ENCODE measurements around the gene PPIF. TPM values are rescaled to one million over a fixed set of nuclear protein-coding genes. Genes with fewer than 3 reads are reported as not detected.

Gene PPIF
- total RNA-seq, 4 donors from 2014 or later, result 34.2 to 141 (median 94.5) TPM

DNA sequence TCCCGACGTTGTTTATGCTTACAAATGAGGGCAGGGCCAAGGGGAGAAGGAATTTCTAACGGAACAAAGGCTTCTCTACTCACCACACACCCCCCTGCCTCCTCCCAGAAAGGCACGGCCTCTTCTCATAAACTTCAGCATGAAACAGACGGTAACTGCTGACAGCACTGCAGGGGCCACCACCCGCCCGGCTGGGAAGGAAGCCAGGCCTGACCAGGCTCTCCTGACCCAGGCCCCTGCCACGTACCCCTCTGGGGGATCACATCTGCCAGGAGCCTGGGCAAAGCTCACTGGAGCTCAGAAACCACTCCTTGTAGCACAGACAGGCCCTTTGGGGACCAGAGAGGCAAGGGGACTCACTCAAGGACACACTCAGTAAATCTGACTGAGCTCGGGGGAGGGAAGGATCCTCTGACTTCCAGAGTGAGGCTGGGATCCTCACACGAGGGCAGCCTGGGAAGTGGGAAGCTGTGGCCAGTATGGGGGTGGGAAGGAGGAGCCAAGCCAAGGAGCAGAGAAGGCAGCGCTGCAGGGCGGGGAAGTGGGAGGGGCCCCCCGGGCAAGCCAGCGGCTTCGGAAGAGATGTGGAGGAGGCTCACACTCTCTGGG lies 52.1 kb downstream of the PPIF start:
- TF ChIP-seq, protein P1, sequence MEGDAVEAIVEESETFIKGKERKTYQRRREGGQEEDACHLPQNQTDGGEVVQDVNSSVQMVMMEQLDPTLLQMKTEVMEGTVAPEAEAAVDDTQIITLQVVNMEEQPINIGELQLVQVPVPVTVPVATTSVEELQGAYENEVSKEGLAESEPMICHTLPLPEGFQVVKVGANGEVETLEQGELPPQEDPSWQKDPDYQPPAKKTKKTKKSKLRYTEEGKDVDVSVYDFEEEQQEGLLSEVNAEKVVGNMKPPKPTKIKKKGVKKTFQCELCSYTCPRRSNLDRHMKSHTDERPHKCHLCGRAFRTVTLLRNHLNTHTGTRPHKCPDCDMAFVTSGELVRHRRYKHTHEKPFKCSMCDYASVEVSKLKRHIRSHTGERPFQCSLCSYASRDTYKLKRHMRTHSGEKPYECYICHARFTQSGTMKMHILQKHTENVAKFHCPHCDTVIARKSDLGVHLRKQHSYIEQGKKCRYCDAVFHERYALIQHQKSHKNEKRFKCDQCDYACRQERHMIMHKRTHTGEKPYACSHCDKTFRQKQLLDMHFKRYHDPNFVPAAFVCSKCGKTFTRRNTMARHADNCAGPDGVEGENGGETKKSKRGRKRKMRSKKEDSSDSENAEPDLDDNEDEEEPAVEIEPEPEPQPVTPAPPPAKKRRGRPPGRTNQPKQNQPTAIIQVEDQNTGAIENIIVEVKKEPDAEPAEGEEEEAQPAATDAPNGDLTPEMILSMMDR (IDR thresholded peaks at IDR 0.05), result no peak
- DNase-seq (ENCODE audit: low spot score), result peak; percentile 64
- ATAC-seq (ENCODE audit: low FRiP score), result peak; percentile 93

DNA sequence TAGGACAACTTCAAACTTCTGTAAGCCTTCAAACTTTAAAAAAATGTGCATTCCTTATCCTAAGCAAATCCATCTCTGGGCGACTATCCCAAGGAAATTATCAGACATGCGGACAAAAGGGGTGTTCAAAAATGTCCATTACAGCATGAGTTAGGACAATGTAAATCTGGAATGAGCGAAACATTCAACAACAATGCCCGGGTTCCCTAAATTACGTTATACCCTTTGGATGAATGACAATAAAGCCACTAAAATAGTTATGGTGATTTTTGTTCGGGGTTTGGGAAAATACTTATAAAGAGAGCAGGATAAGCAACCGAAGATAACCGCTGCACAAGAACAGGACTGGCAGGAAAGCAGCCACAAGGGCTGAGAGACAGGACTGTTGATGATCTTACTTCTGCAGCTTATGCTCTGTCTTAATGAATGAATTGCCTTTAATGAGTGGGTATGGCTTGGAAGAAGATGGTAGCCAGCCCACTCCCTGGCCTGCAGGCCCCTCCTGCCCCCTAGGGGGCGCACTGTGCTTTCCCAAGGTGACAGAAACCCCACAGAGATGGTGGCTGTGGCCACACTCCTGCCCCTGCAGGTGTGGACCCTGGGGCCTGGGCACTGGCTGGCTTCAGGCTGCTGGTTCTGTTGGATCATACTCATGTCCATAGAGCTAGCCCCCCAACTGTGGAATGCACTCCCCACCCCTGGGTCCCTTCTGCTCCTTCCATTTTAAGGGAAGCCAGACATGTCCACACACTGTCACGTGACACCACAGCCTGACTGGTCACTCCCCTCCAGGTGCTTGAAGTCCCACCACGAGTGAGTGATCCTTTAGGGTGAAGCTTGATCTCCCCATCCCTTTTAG lies 53.1 kb downstream of the PPIF start:
- no peak for ATAC-seq (ENCODE audit: low FRiP score)
- TF ChIP-seq, protein P1 (IDR thresholded peaks at IDR 0.05), result no peak

DNA sequence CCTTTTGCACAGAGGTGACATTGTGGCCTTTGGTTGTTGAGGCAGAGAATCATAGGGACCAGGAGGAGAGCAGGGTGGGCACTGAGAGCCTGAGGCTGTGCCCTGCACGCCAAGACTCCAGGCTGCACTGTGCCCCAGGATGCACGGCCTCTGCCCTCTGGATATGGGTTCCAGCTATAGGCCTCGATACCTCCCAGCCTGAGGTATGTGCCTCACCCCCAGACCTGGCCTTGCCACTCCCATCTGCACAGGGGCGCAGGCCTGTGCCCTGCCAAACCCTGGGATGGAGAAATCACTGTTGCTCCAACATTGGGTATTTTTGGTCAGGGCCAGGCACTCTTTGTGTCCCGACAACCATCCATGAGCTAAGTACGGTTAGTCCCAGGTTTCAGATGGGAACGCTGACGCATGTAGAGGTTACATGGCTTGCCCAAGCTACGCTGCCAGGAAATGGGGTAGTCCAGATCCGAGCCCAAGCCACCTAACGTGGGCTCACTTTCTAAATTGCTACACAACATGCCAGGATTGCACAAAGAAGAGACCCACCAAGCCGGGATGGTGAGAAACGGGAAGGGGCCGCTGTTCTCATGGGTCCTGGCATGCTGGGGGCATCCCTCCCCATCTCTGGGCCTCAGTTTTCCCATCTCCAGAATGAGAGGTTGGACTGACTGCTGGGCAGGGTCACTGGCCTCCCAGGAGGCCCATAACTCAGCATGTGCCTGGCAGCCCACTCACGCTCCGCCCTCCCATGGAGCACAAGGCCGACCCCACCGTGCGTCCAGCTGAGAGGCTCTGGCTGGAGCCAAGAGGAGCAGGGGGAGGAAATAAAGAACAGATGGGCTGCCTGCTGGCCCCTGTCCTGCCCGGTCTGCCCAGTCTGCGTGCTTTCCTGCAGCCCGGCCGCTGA lies 54.0 kb downstream of the PPIF start:
- ATAC-seq (ENCODE audit: low FRiP score) (peak; percentile 1), DNase-seq (ENCODE audit: low spot score) (no peak)
- TF ChIP-seq, protein P1 (IDR thresholded peaks at IDR 0.05), result no peak

More for the DNA sequence above, 53.1 kb downstream of the PPIF start:
- no peak for DNase-seq (ENCODE audit: low spot score)

DNA sequence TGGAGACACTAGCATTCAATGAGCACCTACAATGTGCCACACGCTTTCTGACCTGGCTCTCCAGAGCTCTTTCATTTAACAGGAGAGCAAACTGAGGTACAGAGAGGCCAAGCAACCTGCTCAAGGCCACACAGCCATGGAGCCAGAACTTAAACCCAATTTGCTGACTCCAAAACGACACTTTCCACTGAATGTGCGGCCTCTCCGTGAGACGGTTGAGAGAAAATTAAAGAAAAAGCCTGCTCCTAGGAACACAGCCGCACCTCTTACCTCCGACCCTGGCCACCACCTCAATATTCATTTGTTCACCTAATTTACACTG lies 55.3 kb downstream of the PPIF start:
- no peak for DNase-seq (ENCODE audit: low spot score)
- no peak for ATAC-seq (ENCODE audit: low FRiP score)
- TF ChIP-seq, protein P1 (IDR thresholded peaks at IDR 0.05), result no peak

DNA sequence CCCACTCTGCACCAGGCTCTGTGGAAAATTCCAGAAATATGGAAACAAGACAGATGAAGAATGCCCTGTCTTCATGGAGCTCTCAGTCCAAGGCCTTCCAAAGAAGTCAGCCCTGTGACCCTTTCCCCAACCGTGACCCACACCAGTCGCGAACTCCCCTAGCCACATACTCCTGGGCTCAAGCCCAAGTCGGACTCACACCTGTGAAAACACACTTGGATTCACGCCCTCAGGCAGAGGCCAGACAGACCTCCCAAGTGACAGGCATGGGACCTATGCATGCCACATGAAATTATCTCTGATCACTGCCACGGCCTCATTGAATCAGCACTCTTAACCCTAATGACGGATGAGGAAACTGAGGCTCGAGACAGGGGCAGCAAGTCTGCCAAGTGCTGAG lies 55.7 kb downstream of the PPIF start:
- no peak for ATAC-seq (ENCODE audit: low FRiP score)
- TF ChIP-seq, protein P1 (IDR thresholded peaks at IDR 0.05), result no peak
- DNase-seq (ENCODE audit: low spot score), result no peak

DNA sequence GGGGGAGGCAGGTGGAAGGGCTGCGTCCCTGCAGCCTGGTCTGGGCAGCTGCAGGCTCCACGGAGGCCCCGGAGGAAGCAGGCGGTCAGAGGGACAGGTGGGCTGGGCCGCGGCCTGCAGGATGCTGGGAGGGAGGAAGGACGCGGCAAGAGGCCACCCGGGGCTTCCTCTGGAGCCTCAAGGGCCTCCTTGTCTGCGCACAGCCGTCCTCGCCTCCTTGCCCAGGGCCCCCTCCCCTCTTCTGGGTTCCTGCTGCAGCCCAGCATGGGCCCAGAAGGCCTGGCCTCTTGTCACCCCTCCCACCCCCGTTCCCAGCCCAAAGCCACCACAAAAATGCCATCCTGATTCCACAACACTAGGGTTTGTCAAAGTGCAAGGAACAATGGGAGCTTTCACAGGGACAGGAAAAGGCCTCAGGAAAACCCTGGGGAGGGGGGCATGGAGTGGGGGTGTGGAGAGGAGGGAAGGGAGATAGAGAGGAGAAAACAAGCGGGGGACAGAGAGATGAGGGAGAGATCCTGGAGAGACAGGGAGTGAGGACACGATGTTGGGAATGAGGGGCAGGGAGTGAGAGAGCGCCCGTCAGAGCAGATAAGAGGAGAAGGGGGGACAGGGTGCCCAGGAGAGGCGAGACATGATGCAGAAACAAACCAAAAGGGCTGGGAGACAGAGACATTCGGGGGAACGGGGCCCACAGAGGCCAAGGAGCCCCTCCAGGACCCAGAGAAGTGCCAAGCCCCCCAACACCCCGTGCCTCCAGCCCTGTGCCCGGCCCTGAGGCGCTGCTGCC lies 56.4 kb downstream of the PPIF start:
- no peak for ATAC-seq (ENCODE audit: low FRiP score)
- no peak for DNase-seq (ENCODE audit: low spot score)
- TF ChIP-seq, protein P1 (IDR thresholded peaks at IDR 0.05), result no peak

Measured in omental fat pad (tissue), 4 donors.